Measurements from ENCODE around the gene CAMK1D.

DNA sequence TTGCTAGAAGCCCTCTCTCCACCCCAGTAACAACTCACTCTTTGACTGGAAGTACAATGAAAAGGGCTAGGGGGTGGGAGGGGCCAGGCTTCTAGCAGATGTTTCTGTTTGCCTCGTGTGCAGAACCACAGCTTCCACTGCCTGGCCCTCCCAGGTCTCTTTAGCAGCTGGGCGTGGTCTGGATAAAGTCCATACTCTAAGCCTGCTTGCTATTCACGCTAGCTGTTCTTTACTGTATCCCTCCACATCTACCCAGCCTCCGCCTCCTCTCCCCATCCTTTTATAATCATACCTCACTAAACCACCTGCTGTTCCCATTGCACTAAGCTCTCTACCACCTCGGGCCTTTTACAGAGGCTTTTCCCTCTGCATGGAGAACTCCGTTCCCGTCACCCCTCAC, 288.8 kb downstream of the CAMK1D start:
- TF ChIP-seq, protein P1, sequence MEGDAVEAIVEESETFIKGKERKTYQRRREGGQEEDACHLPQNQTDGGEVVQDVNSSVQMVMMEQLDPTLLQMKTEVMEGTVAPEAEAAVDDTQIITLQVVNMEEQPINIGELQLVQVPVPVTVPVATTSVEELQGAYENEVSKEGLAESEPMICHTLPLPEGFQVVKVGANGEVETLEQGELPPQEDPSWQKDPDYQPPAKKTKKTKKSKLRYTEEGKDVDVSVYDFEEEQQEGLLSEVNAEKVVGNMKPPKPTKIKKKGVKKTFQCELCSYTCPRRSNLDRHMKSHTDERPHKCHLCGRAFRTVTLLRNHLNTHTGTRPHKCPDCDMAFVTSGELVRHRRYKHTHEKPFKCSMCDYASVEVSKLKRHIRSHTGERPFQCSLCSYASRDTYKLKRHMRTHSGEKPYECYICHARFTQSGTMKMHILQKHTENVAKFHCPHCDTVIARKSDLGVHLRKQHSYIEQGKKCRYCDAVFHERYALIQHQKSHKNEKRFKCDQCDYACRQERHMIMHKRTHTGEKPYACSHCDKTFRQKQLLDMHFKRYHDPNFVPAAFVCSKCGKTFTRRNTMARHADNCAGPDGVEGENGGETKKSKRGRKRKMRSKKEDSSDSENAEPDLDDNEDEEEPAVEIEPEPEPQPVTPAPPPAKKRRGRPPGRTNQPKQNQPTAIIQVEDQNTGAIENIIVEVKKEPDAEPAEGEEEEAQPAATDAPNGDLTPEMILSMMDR (IDR thresholded peaks at IDR 0.05): no peak
- TF ChIP-seq POLR2A (IDR thresholded peaks at IDR 0.05) (no peak), POLR2AphosphoS5 (IDR thresholded peaks at IDR 0.05) (no peak)

All from breast epithelium (tissue), 3 donors.